IPS DF 6.9 (cell line): ENCODE data around the gene PRKAR1B.
A peak's percentile ranks its signal among the peaks of the same experiment; 100 is the strongest.

Experiments used
- DNase-seq: peaks from one replicate; pipeline ENCODE4 v3.0.0-alpha.2; 2013; ENCODE audit warnings: low read depth, low spot score
- H3K27ac ChIP-seq: one replicate; pipeline ENCODE4 v1.5.1; 2013; ENCODE audit warnings: low read length, control low read depth
- H3K27me3 ChIP-seq: 2 replicates; pipeline ENCODE4 v1.6.1; 2013; ENCODE audit warnings: mild to moderate bottlenecking, low read length; ENCODE audit not compliant: control insufficient read depth, insufficient read depth
- H3K36me3 ChIP-seq: 2 replicates; pipeline ENCODE4 v1.6.1; 2013; ENCODE audit warnings: low read length; ENCODE audit not compliant: control insufficient read depth, insufficient read depth
- H3K4me1 ChIP-seq: 2 replicates; pipeline ENCODE4 v1.6.1; 2013; ENCODE audit warnings: low read length; ENCODE audit not compliant: control insufficient read depth, insufficient read depth
- H3K4me3 ChIP-seq: 2 replicates; pipeline ENCODE4 v1.5.1; 2013; ENCODE audit warnings: mild to moderate bottlenecking, low read length
- H3K9me3 ChIP-seq: 2 replicates; pipeline ENCODE4 v1.6.1; 2013; ENCODE audit warnings: low read length, inconsistent platforms; ENCODE audit not compliant: control insufficient read depth, insufficient read depth
- WGBS: extraction: QIAGEN DNeasy Blood & Tissue Kit; methylation state at CpG from one replicate; pipeline ENCODE4 v1.1.7; 2013; ENCODE audit warnings: mixed read lengths, missing lambda C conversion rate; ENCODE audit not compliant: insufficient read length, insufficient coverage; 5-methylcytosine and 5-hydroxymethylcytosine counted together

PRKAR1B gene

GRCh38 chr7:523347-524336 lies 203.4 kb downstream of the PRKAR1B start:
- peaks cover 26% of the 10 kb centered on the region for H3K27me3 ChIP-seq
- no peaks in the 10 kb centered on the region for H3K9me3 ChIP-seq
- no peak for DNase-seq
- H3K27ac ChIP-seq: no peak overlapping the region
- no peak overlapping the region for H3K4me3 ChIP-seq
- H3K4me1 ChIP-seq: peaks cover 4% of the 10 kb centered on the region
- WGBS: no CpG with 5 or more reads among the region's 28 CpGs
- H3K36me3 ChIP-seq: no peaks in the 10 kb centered on the region

DNA sequence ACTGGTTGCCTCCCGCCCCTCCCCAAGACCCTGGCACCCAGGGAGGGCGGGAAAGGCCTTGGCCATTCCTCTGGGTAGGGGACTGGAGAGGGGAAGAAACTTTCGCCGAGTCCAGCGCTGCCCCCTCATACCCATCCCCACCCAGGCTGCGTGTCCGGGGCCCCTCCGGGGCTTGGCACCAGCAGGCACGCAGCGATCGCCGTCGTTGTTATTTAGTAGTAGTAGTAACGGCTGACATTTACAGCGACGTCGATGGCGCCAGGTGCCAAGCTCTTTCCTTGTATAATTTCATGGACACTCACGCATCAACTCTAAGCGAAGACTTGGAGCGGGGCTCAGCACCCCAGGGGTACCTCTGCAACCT lies 204.1 kb downstream of the PRKAR1B start:
- no peak for DNase-seq
- Histone ChIP-seq H3K27ac (no peak overlapping the region), H3K9me3 (no peaks in the 10 kb centered on the region), H3K27me3 (peaks cover 26% of the 10 kb centered on the region), H3K4me3 (peak overlapping the region; percentile 31; the same call in 1 of the 2 replicates), H3K36me3 (no peaks in the 10 kb centered on the region), H3K4me1 (peaks cover 4% of the 10 kb centered on the region)
- no CpG with 5 or more reads among the region's 21 CpGs for WGBS

DNA sequence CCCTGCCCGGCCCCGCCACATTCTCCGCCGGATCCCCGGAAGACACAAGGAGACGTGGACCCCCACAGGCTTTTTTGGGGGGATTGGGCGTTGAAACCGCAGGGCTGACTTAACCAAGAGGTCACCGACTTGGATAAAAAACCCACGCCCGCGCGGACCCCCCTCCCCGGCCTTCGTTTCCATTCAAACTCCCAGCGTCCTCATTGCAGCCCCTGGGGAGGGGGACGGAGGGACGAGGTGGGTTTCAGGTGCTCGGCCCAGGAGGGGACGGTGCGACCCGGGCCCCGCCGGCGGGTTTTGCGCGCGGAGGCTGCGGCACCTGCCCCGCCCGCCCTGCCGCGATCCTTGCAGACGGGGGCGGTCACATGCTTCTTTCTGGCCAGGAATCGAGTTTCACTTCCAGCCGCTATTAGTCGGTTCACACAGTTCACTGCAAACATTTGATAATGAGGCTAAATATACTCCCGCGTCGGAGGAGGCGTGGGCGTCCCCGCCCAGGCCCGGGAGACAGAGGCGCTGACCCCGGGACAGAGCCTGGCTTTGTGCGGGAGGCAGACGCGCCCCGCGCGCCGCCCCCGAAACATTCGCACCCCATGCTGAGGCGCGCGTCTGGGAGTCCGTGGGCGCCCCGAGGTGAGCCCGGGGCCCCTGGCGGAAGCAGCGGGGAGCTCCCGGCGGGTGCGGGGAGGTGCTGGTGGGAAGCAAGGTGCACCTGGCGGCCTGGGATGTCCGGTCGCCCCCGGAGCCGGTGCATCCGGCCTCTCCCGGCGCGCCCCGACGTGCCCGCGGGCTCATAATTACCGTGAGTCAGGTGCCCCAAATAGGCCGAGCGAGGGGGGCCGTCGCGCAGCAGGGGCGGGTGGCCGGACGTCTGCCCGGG lies 204.8 kb downstream of the PRKAR1B start:
- peaks cover 4% of the 10 kb centered on the region for H3K4me1 ChIP-seq

DNA sequence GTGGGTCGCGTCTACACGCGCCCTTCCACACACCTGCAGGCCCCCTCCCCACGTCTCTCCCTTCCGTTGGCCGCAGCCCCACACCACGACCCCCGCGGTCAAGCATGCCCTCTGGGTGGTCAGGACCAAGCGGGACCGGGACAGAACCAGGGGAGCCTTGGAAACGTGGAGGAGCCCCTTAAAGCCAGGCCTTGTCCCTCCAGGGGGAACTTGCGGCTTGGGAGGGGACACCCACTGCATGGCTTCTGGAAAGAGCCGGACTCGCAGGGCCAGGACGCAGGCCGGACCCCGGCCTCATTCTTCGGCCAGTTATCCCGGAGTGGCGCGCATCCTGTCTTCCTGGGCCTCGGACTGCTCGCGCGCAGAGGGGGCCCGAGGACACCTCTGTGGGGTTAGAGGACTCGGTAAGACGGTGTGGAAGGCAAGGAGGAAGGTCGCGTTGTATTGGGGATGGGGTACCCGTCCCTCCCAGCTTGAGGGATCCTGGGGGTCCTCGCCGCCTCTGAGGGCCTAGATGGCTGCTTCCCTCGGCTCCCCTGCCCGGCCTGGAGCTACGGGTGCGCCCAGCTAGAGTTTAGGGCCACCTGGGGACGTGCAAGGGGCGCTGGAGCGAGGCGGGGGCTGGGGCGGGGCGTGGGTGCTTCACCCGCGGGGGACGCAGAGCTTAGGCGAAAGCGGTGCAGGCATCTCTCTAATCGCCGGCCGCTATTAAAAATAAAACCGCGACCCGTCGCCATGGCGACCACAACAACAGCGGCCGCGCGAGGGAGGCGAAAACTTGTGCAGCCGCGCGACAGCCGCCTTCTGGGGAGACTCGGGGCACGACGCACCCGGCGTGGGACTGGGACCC lies 205.6 kb downstream of the PRKAR1B start:
- H3K4me3 ChIP-seq: peak overlapping the region; percentile 31; the same call in 1 of the 2 replicates
- WGBS: no CpG with 5 or more reads among the region's 72 CpGs
- DNase-seq: no peak
- H3K9me3 ChIP-seq: no peaks in the 10 kb centered on the region
- H3K27ac ChIP-seq: no peak overlapping the region
- peaks cover 26% of the 10 kb centered on the region for H3K27me3 ChIP-seq
- H3K4me1 ChIP-seq: peaks cover 4% of the 10 kb centered on the region
- no peaks in the 10 kb centered on the region for H3K36me3 ChIP-seq

More for the DNA sequence above, 204.8 kb downstream of the PRKAR1B start:
- peak overlapping the region; percentile 31; the same call in 1 of the 2 replicates for H3K4me3 ChIP-seq
- H3K27me3 ChIP-seq: peaks cover 26% of the 10 kb centered on the region
- no peak for DNase-seq
- no peaks in the 10 kb centered on the region for H3K9me3 ChIP-seq
- WGBS: no CpG with 5 or more reads among the region's 91 CpGs
- H3K27ac ChIP-seq: no peak overlapping the region
- H3K36me3 ChIP-seq: no peaks in the 10 kb centered on the region

GRCh38 chr7:520503-521161 lies 206.4 kb downstream of the PRKAR1B start:
- Histone ChIP-seq H3K27ac (no peak overlapping the region), H3K4me3 (peak overlapping the region; percentile 48; the same call in 1 of the 2 replicates)
- DNase-seq: no peak

DNA sequence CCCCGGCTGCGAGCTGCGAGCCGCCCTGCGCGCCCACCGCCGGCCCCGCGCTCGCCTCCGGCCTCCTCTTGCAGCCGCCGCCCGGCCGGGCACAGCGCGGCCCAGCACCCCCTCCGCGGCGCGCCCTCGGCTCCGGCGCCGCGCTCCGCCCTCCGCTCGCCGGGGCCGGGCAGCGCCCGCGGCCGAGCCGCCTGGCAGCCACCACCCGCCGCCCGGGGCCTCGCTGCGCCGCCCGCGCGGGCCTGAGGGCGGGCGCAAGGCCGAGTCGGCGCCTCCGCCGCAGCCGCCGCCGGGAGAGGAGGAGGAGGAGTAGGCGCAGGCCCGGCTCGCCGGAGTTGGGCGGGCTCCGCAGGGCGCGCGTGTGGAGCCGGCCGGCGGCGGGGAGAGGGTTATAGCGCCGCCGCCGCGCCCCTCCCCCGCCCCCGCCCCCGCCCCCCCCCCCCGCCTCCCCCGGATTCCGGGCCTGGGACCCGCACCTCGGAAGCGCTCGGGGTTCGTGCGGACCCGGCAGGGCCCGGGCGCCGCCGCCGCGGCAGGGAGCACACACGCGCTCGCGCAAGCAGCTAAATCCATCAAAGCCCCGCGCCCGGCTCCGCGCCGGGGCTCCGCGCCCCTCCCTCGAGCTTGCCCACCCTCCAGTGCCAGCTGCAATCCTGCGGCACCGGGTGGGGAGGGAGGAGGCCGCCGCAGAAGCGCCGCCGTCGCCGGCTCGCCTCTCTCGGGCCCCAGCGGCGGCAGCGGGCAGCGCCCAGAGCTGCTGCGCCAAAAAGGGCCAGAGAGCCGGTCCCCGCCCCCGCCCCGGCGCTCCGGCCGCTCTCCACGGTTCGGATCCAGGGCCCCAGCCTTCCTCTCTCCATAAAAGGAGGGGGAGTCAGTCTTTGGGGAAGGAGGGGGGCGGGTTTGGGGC lies 207.3 kb downstream of the PRKAR1B start, which contains the start of gene PDGFA:
Gene PDGFA, minus strand, starts transcription at position 363 of the 907 bp plus-strand sequence. CDS start 845 bp downstream, outside the sequence.
- peak within 1 kb of the TSS; percentile 90 for H3K4me3 ChIP-seq
- DNase-seq: no peak
- WGBS: no CpG with 5 or more reads among the region's 132 CpGs
- peaks cover 26% of the 10 kb centered on the region for H3K27me3 ChIP-seq
- H3K4me1 ChIP-seq: peaks cover 6% of the 10 kb centered on the region
- H3K27ac ChIP-seq: no peak within 1 kb of the TSS
- no peaks in the 10 kb centered on the region for H3K9me3 ChIP-seq
- H3K36me3 ChIP-seq: no peaks in the 10 kb centered on the region

More at GRCh38 chr7:520503-521161, 206.4 kb downstream of the PRKAR1B start:
- H3K4me1 ChIP-seq: peaks cover 4% of the 10 kb centered on the region
- peaks cover 26% of the 10 kb centered on the region for H3K27me3 ChIP-seq
- WGBS: no CpG with 5 or more reads among the region's 63 CpGs
- no peaks in the 10 kb centered on the region for H3K36me3 ChIP-seq
- no peaks in the 10 kb centered on the region for H3K9me3 ChIP-seq

DNA sequence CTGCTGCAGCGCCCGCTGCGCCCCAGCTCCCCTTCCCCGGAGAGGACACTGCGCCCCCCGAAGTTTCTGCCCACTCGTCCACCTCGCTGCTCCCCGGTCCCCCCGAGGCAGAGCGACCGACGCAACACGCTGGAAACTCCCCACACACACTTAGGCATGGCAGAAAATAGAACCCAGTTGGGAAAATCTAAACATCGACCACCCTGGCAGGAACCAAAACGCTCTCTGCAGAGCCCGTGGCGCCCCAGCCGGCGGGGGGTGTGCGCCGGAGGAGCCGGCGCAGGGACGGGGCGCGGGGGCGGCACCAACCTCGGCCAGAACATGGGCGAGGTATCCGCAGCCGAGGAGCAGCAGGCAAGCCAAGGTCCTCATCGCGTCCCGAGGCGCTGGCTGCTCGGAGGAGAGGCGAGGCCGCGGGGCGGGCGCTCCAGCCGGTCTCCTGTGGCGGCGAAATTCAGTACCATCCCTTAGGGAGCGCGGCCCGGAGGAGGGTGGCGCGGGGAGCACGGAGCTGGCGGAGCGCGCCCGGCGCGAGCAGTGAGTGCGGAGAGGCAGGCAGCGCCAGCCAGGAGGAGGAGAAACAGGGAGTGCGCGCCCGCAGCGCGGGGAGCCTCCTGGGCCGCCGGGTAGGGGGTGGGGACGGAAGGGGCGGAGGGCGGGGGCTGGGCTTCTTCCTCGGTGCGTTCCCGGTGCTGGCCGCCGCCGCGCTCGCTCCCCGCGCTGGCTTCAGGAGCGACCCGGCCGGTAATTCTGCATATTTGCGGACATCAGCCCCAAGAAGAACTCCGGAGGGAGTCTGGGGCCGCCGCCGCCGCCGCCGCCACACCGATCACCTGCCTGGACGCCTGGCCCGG lies 208.2 kb downstream of the PRKAR1B start:
- no peak for DNase-seq
- Histone ChIP-seq H3K4me3 (peak overlapping the region; percentile 90), H3K4me1 (peaks cover 7% of the 10 kb centered on the region), H3K36me3 (no peaks in the 10 kb centered on the region), H3K27me3 (peaks cover 26% of the 10 kb centered on the region), H3K9me3 (no peaks in the 10 kb centered on the region), H3K27ac (no peak overlapping the region)
- no CpG with 5 or more reads among the region's 93 CpGs for WGBS

DNA sequence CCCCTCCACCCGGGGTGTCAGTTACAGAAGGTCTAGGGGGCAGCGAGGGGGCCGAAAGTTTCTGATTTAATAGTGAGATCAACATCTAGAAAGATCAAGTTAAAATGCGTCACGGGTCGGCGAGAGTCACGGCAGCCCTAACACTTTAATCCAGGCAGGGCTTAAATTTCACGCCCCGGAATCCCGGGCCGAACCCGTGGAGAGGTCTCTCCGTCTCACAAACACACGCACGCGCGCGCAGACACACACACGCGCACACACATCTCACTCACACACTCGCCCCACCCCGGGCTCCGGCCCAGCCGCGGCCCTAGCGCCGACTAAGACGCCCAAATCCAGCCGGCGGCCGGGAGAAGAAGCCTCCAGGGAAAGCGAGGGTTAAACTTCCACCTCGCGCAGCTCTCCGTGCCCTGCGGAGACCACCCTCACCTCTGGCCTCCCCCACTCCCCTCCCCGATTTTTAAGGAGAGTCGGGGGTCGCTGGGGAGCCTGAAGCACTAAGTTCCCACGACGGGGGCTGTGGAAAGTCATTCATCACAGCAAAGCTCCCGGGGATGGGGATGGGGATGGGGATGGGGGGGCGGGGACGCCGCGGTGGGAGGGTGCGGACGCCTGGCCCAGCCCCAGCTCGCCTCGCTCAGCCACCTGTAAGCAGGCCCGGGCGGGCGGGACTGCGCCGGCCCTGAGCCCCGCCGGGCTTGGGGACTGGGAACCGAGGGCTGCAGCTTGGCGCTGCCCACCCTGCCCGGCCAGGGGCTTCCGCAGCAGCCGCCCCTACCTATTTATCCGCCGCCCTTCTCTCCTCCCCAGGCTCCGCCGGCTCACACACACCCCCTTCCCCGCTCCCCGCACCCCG lies 209.1 kb downstream of the PRKAR1B start:
- peaks cover 9% of the 10 kb centered on the region for H3K4me1 ChIP-seq

More for the DNA sequence above, 209.1 kb downstream of the PRKAR1B start:
- Histone ChIP-seq H3K4me3 (peak overlapping the region; percentile 90), H3K9me3 (no peaks in the 10 kb centered on the region), H3K27ac (no peak overlapping the region), H3K36me3 (no peaks in the 10 kb centered on the region), H3K27me3 (peaks cover 20% of the 10 kb centered on the region)
- WGBS: no CpG with 5 or more reads among the region's 70 CpGs
- DNase-seq: no peak
